ENCODE results near the gene GRID1. TPM values are rescaled to one million over a fixed set of nuclear protein-coding genes. Genes with fewer than 3 reads are reported as not detected.

Gene GRID1
- polyA plus RNA-seq, 1 of the 3 experiments (the other 2 are of a cell fraction): 0.13 TPM

DNA sequence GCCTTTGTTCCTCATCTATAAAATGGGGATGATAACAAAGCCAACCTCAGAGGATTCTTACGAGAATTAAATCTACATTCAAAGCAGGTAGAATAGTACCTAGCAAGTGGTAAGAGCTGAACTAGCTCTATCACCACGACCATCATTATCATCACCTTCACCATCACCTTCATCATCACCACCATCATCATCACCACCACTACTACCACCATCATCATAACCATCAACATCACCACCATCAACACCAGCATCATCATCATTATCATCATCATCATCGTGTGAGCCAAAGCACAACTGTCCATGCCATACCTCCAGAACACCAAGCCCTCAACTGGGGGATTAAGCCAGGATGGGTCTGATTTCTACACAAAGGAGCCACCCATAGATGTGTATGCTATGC lies 206.8 kb downstream of the GRID1 start:
- Histone ChIP-seq H3K9ac (no peak overlapping the region), H3K27ac (ENCODE audit: low read depth in 2 of 2, low read length in 1 of 2) (no peak overlapping the region), H3K4me3 (ENCODE audit: low read depth in 2 of 2, low read length in 1 of 2) (no peak overlapping the region), H3K27me3 (ENCODE audit: insufficient read depth) (no peaks in the 10 kb centered on the region), H3F3A (replicated peaks; ENCODE audit: insufficient read depth) (no peaks in the 10 kb centered on the region), H4K20me1 (ENCODE audit: insufficient read depth) (no peaks in the 10 kb centered on the region), H2AFZ (ENCODE audit: low read depth) (no peak overlapping the region), H3K79me2 (ENCODE audit: insufficient read depth) (no peaks in the 10 kb centered on the region), H3K4me2 (no peak overlapping the region), H3K9me2 (no peaks in the 10 kb centered on the region), H3K36me3 (replicated peaks in 1 of 2; ENCODE audit: control insufficient read depth in 1 of 2, insufficient read depth in 2 of 2, low read length in 1 of 2) (no peaks in the 10 kb centered on the region), H3K4me1 (ENCODE audit: control insufficient read depth in 1 of 2, insufficient read depth in 2 of 2, low read depth in 1 of 2, low read length in 1 of 2) (no peaks in the 10 kb centered on the region; a peak in 1 of 4 replicates), H3K9me3 (no peaks in the 10 kb centered on the region)
- TF ChIP-seq SIN3A (IDR thresholded peaks at IDR 0.05; ENCODE audit: borderline replicate concordance, low read depth, low read length) (no peak), TAF1 (IDR thresholded peaks at IDR 0.05; ENCODE audit: borderline replicate concordance, low read depth, low read length) (no peak), RFX5 (IDR thresholded peaks at IDR 0.05; ENCODE audit: low read length) (no peak), SMC3 (IDR thresholded peaks at IDR 0.05; ENCODE audit: low read depth, low read length) (no peak), NFIC (IDR thresholded peaks at IDR 0.05; ENCODE audit: borderline replicate concordance) (no peak), CHD2 (IDR thresholded peaks at IDR 0.05; ENCODE audit: low read length, partially characterized antibody) (no peak), GATA2 (CRISPR knock-in tag; IDR thresholded peaks at IDR 0.05) (no peak), EZH2phosphoT487 (IDR thresholded peaks at IDR 0.05; ENCODE audit: borderline replicate concordance, low read depth) (no peak), TCF12 (IDR thresholded peaks at IDR 0.05) (no peak), GABPA (IDR thresholded peaks at IDR 0.05; ENCODE audit: low read depth) (no peak), FOXJ3 (CRISPR knock-in tag; IDR thresholded peaks at IDR 0.05) (no peak), MXI1 (IDR thresholded peaks at IDR 0.05; ENCODE audit: low read depth, low read length) (no peak), YY1 (IDR thresholded peaks at IDR 0.05; ENCODE audit: low read depth) (no peak)
- TF ChIP-seq, protein P1, sequence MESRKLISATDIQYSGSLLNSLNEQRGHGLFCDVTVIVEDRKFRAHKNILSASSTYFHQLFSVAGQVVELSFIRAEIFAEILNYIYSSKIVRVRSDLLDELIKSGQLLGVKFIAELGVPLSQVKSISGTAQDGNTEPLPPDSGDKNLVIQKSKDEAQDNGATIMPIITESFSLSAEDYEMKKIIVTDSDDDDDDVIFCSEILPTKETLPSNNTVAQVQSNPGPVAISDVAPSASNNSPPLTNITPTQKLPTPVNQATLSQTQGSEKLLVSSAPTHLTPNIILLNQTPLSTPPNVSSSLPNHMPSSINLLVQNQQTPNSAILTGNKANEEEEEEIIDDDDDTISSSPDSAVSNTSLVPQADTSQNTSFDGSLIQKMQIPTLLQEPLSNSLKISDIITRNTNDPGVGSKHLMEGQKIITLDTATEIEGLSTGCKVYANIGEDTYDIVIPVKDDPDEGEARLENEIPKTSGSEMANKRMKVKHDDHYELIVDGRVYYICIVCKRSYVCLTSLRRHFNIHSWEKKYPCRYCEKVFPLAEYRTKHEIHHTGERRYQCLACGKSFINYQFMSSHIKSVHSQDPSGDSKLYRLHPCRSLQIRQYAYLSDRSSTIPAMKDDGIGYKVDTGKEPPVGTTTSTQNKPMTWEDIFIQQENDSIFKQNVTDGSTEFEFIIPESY (IDR thresholded peaks at IDR 0.05; ENCODE audit: borderline replicate concordance, low read depth): no peak
- TF ChIP-seq, protein P2, sequence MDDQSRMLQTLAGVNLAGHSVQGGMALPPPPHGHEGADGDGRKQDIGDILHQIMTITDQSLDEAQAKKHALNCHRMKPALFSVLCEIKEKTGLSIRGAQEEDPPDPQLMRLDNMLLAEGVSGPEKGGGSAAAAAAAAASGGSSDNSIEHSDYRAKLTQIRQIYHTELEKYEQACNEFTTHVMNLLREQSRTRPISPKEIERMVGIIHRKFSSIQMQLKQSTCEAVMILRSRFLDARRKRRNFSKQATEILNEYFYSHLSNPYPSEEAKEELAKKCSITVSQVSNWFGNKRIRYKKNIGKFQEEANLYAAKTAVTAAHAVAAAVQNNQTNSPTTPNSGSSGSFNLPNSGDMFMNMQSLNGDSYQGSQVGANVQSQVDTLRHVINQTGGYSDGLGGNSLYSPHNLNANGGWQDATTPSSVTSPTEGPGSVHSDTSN (IDR thresholded peaks at IDR 0.05): no peak
- TF ChIP-seq, protein P3, sequence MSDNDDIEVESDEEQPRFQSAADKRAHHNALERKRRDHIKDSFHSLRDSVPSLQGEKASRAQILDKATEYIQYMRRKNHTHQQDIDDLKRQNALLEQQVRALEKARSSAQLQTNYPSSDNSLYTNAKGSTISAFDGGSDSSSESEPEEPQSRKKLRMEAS (IDR thresholded peaks at IDR 0.05; ENCODE audit: low read depth): no peak
- TF ChIP-seq, protein P4, sequence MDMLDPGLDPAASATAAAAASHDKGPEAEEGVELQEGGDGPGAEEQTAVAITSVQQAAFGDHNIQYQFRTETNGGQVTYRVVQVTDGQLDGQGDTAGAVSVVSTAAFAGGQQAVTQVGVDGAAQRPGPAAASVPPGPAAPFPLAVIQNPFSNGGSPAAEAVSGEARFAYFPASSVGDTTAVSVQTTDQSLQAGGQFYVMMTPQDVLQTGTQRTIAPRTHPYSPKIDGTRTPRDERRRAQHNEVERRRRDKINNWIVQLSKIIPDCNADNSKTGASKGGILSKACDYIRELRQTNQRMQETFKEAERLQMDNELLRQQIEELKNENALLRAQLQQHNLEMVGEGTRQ (IDR thresholded peaks at IDR 0.05; ENCODE audit: borderline replicate concordance, low read depth, low read length): no peak
- TF ChIP-seq, protein P5, sequence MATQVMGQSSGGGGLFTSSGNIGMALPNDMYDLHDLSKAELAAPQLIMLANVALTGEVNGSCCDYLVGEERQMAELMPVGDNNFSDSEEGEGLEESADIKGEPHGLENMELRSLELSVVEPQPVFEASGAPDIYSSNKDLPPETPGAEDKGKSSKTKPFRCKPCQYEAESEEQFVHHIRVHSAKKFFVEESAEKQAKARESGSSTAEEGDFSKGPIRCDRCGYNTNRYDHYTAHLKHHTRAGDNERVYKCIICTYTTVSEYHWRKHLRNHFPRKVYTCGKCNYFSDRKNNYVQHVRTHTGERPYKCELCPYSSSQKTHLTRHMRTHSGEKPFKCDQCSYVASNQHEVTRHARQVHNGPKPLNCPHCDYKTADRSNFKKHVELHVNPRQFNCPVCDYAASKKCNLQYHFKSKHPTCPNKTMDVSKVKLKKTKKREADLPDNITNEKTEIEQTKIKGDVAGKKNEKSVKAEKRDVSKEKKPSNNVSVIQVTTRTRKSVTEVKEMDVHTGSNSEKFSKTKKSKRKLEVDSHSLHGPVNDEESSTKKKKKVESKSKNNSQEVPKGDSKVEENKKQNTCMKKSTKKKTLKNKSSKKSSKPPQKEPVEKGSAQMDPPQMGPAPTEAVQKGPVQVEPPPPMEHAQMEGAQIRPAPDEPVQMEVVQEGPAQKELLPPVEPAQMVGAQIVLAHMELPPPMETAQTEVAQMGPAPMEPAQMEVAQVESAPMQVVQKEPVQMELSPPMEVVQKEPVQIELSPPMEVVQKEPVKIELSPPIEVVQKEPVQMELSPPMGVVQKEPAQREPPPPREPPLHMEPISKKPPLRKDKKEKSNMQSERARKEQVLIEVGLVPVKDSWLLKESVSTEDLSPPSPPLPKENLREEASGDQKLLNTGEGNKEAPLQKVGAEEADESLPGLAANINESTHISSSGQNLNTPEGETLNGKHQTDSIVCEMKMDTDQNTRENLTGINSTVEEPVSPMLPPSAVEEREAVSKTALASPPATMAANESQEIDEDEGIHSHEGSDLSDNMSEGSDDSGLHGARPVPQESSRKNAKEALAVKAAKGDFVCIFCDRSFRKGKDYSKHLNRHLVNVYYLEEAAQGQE (IDR thresholded peaks at IDR 0.05; ENCODE audit: low read depth, low read length): no peak
- DNase-seq: no peak
- ChIA-PET CTCF (interaction anchor here (0.9 kb wide), 1 partner anchor 9 kb away, joined by 3 read pairs; no protein-coding TSS in a partner anchor), POLR2A (no interaction called here)
- 34% methylated on average over 3 of the region's 3 CpGs for WGBS (ENCODE audit: low lambda C conversion rate)
